ENCODE results near the gene DNAJB5. TPM values are rescaled to one million over a fixed set of nuclear protein-coding genes. Genes with fewer than 3 reads are reported as not detected.
"Not testable (repeated sequence)": the region's sequence is repeated elsewhere in the genome, so short reads cannot be mapped to it uniquely, and the experiment has no call there.

DNAJB5 gene
- 57.1 TPM for total RNA-seq

DNA sequence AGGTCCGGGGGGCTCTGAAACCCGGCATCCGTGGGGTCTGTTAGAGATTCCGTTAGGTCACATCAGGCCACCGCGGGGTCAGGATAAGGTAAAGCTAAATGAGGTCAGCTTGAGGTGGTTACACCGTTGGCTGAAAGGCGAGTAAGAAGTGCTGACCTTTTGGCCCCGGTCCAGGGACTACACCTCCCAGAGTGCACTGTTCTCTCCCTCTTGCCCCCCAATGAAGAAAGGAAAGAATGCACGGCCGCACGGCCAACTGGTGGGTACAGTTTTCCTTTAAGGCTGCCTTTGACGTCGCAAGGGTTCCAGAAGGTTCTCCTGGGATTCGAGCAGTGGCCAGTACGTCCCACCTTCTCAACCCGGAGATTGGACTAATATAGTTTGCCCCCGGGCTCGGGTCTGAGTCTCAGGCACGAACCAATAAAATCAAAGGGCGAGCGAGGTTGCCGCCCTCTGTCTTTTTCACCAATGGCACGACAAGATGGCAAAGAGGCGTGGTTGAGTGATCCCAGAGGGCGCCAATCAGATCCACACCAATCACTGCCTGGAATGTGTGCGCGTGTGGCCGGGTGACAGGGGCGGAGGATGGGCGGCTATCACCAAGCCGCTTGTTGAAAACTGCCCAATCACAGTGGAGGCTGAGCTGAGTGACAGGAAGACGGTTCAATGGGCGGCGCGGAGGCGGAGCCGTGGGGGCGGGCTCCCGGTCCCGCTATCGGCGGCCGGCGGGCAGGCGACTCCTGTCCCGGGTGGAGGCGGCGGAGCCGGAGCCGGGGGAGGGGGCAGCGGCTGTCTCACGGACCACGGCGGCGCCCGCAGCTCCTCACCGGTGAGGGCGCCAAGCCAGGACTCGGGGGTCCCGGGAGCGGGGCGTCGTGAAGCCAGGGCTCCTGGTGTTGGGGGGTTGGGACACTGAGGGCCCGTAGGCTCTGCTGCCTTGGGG lies at the start of gene DNAJB5:
DNAJB5 (plus strand) TSS at position 743 of the 943 bp plus-strand sequence. CDS start 886 bp downstream, outside the sequence.
- FAIRE-seq: peak; percentile 98
- DNase-seq (ENCODE audit: low spot score in 2 of 2): peak; percentile 92 to 97

DNA sequence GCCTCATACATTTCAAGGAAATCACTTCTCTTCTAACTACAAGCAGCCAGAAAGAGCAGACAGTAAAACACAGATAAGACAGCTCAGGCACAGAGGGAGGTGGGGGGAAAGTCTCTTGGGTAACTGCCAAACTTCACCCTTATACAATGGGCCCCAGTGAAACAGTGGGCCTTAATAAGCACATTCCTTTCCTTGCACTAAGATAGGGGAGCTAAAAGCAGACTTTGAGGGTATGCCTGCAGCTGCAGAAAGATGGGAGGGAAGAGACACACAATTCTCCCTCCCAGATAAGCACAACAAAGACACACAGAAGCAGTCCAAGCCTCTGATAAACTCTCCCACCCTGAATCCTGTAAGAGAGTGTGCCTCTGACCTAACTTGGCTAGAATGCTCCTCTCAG lies 49.6 kb upstream of the DNAJB5 start:
- FAIRE-seq; DNase-seq (ENCODE audit: low spot score in 2 of 2): not testable (repeated sequence)

DNA sequence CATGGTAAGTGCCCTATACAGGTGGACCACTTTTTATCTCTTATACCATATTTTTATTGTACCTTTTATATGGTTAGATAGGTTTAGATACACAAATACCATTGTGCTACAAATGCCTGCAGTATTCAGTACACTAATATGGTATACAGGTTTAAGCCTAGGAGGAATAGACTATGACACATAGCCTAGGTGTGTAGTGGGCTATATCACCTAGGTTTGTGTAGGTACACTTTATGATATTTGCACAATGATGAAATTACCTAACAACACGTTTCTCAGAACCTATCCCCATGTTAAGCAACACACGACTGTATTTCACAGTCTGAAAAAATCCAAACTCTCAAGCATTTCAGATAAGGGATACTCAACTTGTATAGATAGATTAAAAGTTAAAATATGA lies 41.1 kb upstream of the DNAJB5 start:
- FAIRE-seq (no peak), DNase-seq (ENCODE audit: low spot score in 2 of 2) (no peak)

DNA sequence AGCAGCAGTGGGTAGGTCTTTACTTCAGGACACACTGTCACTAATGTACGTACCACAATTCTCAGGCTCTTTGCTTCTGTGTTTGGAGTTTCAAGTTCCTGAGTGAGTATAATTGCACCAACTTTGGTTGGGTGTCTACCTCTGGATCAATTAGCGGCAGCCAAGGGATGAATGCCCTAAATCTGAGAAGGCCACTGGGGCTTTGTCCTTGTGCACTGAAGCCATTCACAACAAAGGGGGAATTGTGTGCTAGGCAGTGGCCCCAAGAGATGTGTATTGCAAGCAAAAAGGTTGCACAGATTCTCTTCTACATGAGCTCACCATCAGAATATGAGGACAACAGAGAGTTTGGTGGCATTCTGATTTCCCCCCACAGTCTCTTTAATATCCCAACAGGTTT lies 35.3 kb upstream of the DNAJB5 start:
- FAIRE-seq (no peak), DNase-seq (ENCODE audit: low spot score in 2 of 2) (no peak)

DNA sequence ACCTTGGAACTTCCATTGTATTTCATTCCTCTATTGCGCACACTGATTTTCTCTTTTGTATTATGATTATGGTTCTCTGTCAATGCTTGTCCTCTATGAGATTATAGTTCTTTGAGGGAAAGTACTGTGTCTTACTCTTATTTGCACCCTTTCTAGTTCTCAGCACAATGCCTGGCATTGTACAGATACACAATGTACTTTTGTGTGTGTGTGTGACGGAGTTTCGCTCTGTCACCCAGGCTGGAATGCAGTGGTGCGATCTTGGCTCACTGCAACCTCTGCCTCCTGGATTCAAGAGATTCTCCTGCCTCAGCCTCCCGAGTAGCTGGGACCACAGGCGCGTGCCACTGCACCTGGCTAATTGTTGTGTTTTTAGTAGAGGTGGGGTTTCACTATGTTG lies 33.5 kb upstream of the DNAJB5 start:
- not testable (repeated sequence) for DNase-seq (ENCODE audit: low spot score in 2 of 2); FAIRE-seq

DNA sequence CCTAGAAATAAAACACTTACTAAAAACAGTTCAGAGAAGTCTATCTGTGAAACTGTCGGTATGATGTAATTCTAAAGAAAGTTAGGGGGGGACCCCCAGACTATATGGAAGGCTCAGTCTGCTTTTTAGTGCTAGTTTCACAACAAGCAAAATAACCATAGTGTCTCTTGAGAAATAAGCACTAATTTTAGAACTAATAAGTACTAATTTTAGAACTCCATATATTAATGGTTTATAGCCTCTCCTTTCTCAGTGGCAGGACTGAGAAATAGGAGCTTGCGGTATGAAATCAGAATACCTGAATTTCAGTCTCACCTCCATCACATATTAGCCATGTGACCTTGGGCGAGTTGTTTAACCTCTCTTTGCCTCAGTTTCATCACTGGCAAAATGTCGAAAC lies 32.9 kb upstream of the DNAJB5 start:
- DNase-seq (ENCODE audit: low spot score in 2 of 2) (no peak), FAIRE-seq (no peak)

DNA sequence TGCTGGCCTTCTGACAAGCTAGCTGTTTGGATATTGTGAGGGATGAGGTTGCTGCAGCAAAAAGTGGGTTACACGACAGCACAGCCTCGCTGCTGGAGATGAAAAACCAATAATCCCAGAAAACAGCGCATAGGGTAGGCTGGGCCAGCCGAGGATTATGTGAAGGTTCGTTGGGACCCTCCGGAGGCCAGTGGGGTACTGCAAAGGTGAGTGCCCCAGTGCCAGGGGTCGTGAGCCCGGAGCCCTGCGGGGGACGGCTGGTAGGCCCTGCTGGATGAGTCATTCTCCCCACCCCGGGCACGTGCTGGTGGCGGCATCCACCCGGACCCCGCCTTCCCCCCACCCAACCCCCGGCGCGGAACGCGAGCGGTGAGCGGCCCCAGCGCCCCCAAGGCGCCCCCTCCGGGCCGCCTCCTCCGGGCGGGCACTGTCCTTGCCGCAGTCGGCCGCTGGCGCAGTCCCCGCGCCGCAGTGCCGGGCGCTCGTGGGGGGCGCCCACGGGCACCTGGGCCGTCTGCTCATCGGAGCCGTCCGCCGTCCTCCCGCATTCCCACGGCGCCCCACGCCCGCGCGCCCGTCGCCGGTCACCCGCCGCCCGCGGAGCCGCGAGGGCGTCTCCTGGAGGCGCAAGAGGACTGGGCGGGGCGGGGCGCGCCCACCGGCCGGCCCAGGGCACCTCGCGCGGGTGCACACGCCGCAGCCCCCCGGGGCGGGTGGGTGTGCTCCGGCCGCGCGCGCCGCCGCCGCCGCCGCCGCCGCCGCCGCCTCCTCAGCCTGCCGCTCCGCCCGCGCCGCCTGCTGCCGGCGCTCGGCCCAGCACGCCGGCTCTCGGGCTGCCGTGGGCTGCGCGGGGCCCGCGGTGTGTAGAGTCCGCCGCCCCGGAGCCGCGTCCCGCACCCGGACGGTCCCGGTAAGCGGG lies 31.8 kb upstream of the DNAJB5 start, which contains the start of gene PHF24:
PHF24 (plus strand) TSS at position 794 of the 919 bp plus-strand sequence. CDS start 13,014 bp downstream, outside the sequence.
- peak; percentile 36 to 37 for DNase-seq (ENCODE audit: low spot score in 2 of 2)
- FAIRE-seq: no peak

DNA sequence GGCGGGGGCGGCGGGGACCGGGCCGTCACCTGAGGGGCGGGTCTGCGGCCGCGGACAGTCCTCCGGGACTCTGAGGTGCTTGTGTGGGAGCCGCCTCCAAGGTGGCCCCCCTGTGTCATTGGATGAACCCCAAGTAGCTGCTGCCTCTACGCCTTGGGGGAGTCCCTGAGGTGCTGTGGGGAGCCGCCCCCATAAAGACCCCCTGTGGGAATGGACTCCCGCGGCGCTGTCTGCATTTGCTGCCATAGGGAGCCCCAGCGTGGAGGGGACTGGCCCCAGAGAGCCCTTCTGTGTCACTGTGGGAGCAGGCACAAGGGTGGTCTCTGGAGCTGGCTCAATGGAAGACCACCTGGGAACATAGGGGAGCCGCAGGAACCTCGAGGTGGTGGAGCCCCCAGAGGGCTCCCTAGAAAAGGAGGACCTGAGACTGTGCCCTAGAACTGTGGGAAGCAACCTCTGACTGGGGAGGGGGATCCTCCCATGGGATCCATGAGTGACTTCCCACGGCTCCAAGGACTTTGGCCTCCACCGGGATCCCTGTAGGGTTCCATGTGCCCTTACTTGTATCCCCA lies 31.0 kb upstream of the DNAJB5 start:
- FAIRE-seq (no peak), DNase-seq (ENCODE audit: low spot score in 2 of 2) (no peak)

DNA sequence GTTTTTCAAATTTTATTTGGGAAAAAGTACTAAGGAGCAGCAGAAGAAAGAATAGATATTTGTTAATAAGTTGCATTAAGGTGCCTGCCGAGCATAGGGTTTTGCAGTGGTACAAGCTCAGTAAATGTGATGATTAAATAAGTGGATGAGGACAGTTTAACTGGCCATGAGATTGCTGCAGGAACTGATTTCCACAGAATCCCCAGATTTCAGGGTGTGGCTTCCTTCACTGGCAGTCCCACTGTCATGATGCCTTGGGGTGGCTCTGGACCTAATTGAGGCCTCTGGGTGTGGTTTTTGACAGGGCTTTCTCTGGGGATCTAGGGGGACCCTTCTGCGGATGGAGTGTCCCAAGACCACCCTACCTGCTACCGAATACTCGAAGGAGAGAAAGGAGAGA lies 30.1 kb upstream of the DNAJB5 start:
- no peak for FAIRE-seq
- no peak for DNase-seq (ENCODE audit: low spot score in 2 of 2)

DNA sequence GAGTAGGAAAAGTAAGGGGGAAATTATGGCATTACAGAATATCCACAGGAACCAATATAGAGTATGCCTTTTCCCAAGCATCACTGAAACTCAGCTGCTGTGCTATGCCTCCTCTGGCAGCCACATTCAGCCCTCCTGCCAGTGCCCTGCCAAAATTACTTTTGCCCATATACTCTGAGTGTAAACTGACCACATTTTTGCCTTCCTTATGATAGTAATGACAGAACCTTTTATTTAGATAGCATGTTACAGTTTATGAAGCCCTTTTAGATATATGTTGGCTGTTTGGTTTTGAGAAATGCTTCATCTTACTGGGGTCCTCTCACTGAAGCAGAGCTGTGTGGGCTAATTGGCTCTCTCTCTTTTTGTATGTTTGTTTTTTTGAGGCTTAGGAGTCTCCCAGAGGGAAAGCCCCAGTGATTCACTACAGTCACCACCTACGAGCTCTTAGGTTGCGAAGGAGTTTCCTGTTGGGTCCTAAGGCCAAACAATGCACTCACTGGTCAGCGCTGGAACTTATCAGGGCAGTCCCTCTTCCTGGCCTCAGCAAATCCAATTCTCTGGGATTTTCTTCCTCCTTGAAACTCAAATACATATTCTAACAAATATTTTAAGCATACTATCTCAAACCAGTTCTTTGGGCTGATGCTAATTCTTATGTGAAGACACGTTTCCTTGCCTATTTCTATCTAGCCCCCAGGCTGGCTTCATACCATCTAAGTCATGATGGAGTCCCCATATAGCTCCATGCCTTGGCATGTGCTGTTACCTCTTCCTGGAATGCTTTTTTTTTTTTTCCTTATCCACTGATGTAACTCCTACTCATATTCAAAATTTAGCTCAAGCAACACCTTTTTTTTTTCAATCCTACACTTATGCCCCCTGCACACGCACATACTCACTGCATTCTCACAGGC lies 27.7 kb upstream of the DNAJB5 start:
- FAIRE-seq: no peak
- no peak for DNase-seq (ENCODE audit: low spot score in 2 of 2)

DNA sequence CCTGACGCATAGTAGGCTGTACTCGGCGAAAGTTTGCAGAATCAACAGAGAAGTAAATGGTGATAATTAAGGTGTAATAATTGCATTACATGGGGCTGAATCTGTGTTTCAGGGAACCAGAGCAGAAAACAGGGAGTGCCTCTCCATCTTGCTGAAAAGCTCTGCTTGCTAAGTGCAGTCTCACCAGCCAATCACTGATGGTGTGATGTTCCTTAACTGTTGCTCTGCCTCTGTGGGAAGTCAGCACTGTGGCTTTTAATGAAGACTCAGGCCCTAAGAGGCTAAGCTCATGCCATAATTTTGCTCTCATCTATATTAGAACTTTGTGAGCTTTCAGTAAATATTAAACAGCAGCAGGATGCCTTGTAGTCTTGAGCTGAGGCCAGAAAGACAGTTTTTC lies 27.0 kb upstream of the DNAJB5 start:
- FAIRE-seq (no peak), DNase-seq (ENCODE audit: low spot score in 2 of 2) (no peak)

DNA sequence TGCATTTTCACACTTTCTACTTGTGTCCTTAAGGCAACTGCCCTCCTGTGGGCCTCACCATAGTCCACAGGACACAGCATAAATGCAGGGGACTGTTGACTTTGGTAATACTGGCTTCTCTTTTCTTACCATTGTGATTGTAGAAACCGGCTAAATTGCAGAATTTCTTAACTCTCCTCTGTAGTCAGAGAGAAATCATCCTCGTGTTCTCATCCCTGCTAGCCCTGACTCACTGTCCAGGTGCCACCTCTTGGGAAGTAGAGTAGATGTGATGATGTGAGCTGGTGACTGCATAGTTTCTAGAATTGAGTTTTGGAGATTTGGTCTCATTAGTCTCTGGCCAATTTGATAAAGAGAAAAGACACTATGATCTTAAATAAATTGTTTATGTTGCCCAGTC lies 26.0 kb upstream of the DNAJB5 start:
- FAIRE-seq (no peak), DNase-seq (ENCODE audit: low spot score in 2 of 2) (no peak)

DNA sequence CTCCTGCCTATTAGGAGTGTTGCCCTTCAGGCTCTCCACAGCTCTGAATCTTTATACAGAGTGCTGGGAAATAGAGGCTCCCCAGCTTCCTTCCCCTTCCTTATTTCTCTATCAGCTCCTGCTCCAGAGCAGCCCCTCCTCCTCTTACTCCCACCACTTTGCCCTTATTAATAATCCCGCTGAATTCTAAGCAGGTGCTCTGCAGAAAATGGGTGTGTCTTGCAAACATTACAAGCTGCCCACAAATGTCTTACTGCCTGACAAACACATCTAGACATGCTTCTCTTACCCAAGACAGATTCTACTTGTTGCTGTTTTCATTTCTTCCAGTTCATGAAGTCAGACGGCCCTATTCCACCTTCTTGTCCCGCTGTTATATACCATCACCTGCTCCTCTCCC lies 25.1 kb upstream of the DNAJB5 start:
- no peak for DNase-seq (ENCODE audit: low spot score in 2 of 2)
- FAIRE-seq: no peak

DNA sequence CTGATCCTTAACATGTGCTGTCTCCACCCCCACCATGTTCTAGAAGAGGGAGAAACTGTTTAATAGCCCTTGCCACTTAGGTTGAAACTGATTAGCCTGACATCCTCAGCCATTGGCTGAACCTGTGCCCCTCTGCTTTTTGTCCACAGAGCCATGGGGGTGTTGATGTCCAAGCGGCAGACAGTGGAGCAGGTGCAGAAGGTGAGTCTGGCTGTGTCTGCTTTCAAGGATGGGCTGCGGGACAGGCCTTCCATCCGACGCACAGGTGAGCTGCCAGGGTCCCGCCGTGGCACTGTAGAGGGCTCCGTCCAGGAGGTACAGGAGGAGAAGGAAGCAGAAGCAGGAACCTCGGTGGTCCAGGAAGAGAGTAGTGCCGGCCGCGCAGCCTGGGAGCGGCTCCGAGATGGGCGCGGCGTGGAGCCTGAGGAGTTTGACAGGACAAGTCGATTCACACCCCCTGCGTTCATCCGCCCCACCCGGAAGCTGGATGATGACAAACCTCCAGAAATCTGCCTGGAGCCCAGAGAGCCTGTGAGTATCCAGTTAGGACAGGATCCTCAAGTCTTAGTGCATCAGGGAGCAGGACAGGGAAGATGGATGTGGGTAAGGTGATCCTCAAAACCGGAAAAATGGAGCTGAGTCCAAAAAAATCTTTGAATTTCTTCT lies 18.3 kb upstream of the DNAJB5 start:
- DNase-seq (ENCODE audit: low spot score in 2 of 2) (no peak), FAIRE-seq (no peak)

DNA sequence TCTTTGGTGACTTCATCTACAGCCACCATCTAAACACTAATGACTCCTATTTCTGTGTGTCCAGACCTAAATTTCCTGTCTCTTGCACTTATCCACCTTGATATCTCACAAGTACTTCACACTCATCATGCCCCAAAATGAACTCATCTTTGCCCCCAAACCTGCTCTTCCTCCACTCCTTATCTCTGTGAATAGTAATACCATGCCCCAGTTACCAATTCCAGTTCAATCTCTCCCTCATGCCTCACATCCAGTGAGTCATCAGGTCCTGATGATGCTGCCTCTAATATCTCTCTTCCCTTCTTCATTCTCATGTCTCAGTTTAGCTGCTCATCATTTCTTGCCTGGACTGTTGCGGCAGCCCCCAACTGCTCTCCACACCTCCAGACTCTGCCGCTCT lies 14.9 kb upstream of the DNAJB5 start:
- DNase-seq (ENCODE audit: low spot score in 2 of 2) (no peak), FAIRE-seq (no peak)

DNA sequence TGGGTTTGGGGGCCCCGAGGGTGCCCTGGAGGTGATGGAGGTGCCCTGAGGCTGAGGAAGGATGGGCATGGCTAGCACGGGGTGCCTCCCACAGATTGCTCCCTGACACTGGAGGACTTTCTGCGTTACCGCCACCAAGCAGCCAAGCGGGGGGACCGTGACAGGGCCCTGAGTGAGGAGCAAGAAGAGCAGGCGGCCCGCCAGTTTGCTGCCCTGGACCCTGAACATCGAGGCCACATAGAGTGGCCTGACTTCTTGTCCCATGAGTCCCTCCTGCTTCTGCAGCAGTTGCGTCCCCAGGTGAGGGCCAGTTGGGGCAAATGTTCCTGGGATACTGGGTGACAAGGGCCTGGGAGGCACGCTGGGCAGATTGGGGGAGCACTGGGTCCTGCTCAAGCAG lies 13.1 kb upstream of the DNAJB5 start:
- no peak for DNase-seq (ENCODE audit: low spot score in 2 of 2)
- FAIRE-seq: no peak

DNA sequence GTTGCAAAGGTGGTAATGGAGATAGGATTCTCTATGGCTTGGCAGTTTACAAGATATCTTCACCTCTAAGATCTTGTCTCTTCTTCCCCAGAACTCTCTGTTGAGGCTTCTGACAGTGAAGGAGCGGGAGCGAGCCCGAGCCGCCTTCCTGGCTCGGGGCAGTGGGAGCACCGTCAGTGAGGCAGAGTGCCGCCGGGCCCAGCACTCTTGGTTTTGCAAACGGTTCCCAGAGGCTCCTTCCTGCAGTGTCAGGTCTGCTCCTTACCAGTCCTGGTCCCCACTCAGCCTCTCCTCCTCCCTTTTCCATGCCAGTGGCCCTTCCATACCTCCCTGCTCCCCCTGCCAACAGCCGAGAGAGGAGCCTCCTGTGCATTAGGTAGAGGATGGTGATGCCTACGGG lies 12.6 kb upstream of the DNAJB5 start:
- no peak for DNase-seq (ENCODE audit: low spot score in 2 of 2)
- no peak for FAIRE-seq

DNA sequence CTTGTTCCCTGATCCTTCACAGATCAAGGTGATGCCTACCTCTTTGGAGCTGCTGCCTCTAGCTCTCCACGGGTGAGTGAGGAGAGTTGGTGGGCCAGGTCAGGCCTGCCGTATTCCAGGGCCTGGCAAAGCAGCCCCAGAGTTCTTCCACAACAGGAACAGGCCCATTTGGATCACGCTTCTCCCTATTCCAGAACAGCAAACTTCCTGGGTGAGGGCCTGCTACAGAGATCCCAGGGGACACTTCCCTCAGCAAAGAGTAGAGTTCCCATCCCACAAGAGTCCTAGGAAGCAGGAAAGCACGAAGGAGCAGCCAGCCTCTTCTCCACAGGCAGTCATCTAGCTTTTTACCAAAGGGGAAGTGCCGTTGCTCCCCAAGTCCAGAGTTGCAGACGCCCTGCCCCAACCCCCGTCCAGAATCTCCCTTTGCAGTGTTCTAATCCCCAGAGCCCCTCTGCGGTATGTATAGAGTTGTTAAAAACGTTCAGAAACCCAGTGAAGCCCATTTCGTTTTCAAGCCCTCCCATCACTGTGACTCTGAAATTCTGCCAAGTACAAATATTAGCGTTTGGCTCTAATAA lies 9.3 kb upstream of the DNAJB5 start:
- FAIRE-seq (no peak), DNase-seq (ENCODE audit: low spot score in 2 of 2) (no peak)

DNA sequence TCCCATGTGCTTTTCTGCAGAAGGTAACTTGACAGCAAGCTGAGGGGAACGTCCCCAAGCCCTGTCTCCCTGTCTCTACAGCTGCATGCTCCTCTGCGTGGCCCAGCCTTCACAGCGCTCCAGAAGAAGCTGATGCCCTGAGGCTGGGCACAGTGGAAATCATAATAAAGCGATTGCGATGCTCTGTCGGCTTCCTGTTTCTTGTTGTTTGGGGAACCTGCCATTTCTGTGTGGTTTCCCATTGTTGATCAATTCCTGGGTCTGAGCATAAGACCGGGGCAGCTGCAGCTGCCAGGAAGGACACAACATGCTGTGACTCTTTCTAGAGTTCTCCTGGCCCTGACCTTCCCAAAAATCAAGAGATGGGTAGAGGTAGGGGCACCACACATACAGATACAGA lies 7.2 kb upstream of the DNAJB5 start:
- FAIRE-seq: no peak

More for the DNA sequence above, 7.2 kb upstream of the DNAJB5 start:
- no peak for DNase-seq (ENCODE audit: low spot score in 2 of 2)
